Coronary artery (tissue), 2 donors: ENCODE measurements around the gene PRDM16.

Source experiments
- DNase-seq: peaks from one replicate; pipeline ENCODE4 v3.0.0-alpha.2; 2017; ENCODE audit warnings: low spot score
- H3K27ac ChIP-seq, 2 donors: fragments of 200-600 bp; sonication (generic); one replicate each; pipeline ENCODE4 v1.5.1; 2016 to 2019
- H3K4me3 ChIP-seq: fragments of 200-600 bp; sonication (generic); 2 replicates; pipeline ENCODE4 v1.5.1; 2016; ENCODE audit warnings: mild to moderate bottlenecking, moderate library complexity
- CTCF ChIP-seq: fragments of 200-600 bp; sonication (generic); IDR thresholded peaks from one replicate; pipeline ENCODE4 v1.5.1; 2019; ENCODE audit warnings: antibody characterized with exemption

The PRDM16 gene

GRCh38 chr1:3337798-3338724 lies 269.1 kb downstream of the PRDM16 start:
- DNase-seq = no peak
- TF ChIP-seq CTCF = no peak
- no peak overlapping the region for H3K4me3 ChIP-seq
- H3K27ac ChIP-seq = peak overlapping the region; percentile 75 to 82

- TF ChIP-seq CTCF = no peak
- Histone ChIP-seq H3K27ac (peak overlapping the region; percentile 75 to 82), H3K4me3 (no peak overlapping the region)
- no peak for DNase-seq
These were observed 269.7 kb downstream of the PRDM16 start for GRCh38 chr1:3338725-3339070.

- no peak for TF ChIP-seq CTCF
- no peak for DNase-seq
- Histone ChIP-seq H3K4me3 (no peak overlapping the region), H3K27ac (peak overlapping the region; percentile 75 to 82)
These were observed 270.9 kb downstream of the PRDM16 start for GRCh38 chr1:3339856-3340255.

GRCh38 chr1:3340548-3341235 lies 271.7 kb downstream of the PRDM16 start:
- no peak for DNase-seq
- no peak for TF ChIP-seq CTCF
- Histone ChIP-seq H3K4me3 (no peak overlapping the region), H3K27ac (no peak overlapping the region)

- no peak for DNase-seq
- no peak overlapping the region for H3K4me3 ChIP-seq
- TF ChIP-seq CTCF = no peak
- H3K27ac ChIP-seq = no peak overlapping the region
These were observed 272.4 kb downstream of the PRDM16 start for GRCh38 chr1:3341236-3341994.

- DNase-seq = no peak
- TF ChIP-seq CTCF = no peak
- Histone ChIP-seq H3K4me3 (no peak overlapping the region), H3K27ac (no peak overlapping the region)
These were observed 274.0 kb downstream of the PRDM16 start for GRCh38 chr1:3342960-3343359.
